Amniotic epithelial cell (primary cell): ENCODE measurements around the gene TMEM156.

Experiments
- DNase-seq: peaks from one replicate; pipeline ENCODE4 v3.0.0-alpha.2; 2010; ENCODE audit warnings: low read depth

Gene TMEM156

GRCh38 chr4:38925492-38926413, 106.5 kb downstream of the TMEM156 start:
- no peak for DNase-seq

- no peak for DNase-seq
These were observed 107.9 kb downstream of the TMEM156 start for GRCh38 chr4:38924353-38924752.

- no peak for DNase-seq
These were observed 108.5 kb downstream of the TMEM156 start for GRCh38 chr4:38923746-38924145.

GRCh38 chr4:38921151-38921550, 111.1 kb downstream of the TMEM156 start:
- DNase-seq: no peak

GRCh38 chr4:38920677-38921076, 111.5 kb downstream of the TMEM156 start:
- no peak for DNase-seq

- no peak for DNase-seq
These were observed 112.0 kb downstream of the TMEM156 start for GRCh38 chr4:38920186-38920585.

- DNase-seq: no peak
These were observed 112.7 kb downstream of the TMEM156 start for GRCh38 chr4:38919494-38919893.

GRCh38 chr4:38917481-38918025, 114.7 kb downstream of the TMEM156 start:
- no peak for DNase-seq
